Measurements from ENCODE around the gene ARF4. TPM values are rescaled to one million over a fixed set of nuclear protein-coding genes. Genes with fewer than 3 reads are reported as not detected.

The ARF4 gene
- total and polyA plus RNA-seq, 2 experiments from 2014 or later: 144 to 249 TPM

DNA sequence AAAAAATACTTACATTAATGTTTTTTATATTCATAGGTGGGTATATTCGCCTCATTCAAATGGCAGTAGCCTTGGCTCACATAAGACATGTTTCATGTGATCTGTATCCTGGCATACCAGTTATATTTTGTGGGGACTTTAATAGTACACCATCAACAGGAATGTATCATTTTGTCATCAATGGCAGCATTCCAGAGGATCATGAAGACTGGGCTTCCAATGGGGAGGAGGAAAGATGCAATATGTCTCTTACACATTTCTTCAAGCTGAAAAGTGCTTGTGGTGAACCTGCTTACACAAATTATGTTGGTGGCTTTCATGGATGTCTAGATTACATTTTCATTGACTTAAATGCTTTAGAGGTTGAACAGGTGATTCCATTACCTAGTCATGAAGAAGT is 37.6 kb downstream of the ARF4 start (continued):
- TF ChIP-seq ETS1 (IDR thresholded peaks at IDR 0.05): no peak
- TF ChIP-seq STAT1 (IDR thresholded peaks at IDR 0.05; ENCODE audit: unreplicated experiment): no peak
- no peak for TF ChIP-seq NANOG (IDR thresholded peaks at IDR 0.05; ENCODE audit: borderline replicate concordance)
- TF ChIP-seq CREB1 (CRISPR knock-in tag; IDR thresholded peaks at IDR 0.05; ENCODE audit: low read depth): no peak
- TF ChIP-seq EZH2phosphoT487 (IDR thresholded peaks at IDR 0.05; ENCODE audit: unreplicated experiment): no peak

DNA sequence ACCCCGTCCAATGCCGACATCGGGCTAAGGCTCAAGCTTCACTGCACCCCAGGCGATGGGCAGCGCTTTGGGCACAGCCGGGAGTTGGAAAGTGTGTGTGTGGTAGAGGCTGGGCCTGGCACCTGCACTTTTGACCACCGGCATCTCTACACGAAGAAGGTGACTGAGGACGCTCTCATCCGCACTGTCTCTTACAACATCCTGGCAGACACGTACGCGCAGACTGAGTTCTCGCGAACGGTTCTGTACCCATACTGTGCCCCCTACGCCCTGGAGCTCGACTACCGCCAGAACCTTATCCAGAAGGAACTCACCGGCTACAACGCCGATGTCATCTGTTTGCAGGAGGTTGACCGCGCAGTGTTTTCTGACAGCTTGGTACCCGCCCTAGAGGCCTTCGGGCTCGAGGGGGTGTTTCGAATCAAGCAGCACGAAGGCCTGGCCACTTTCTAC is 40.0 kb downstream of the ARF4 start:
- DNase-seq (ENCODE audit: low spot score): peak; percentile 52
- peaks cover 17% of the 10 kb centered on the region; the same call in 2 of the 3 replicates for H3K4me1 Mint-ChIP-seq
- H3K9me3 Mint-ChIP-seq: no peaks in the 10 kb centered on the region
- H3K4me2 ChIP-seq: peak overlapping the region; percentile 96
- no peak for TF ChIP-seq JUNB (IDR thresholded peaks at IDR 0.05; ENCODE audit: unreplicated experiment)
- no peak for TF ChIP-seq ZNF462 (CRISPR knock-in tag; IDR thresholded peaks at IDR 0.05)
- TF ChIP-seq ETS1 (IDR thresholded peaks at IDR 0.05): no peak
- TF ChIP-seq, protein P1, sequence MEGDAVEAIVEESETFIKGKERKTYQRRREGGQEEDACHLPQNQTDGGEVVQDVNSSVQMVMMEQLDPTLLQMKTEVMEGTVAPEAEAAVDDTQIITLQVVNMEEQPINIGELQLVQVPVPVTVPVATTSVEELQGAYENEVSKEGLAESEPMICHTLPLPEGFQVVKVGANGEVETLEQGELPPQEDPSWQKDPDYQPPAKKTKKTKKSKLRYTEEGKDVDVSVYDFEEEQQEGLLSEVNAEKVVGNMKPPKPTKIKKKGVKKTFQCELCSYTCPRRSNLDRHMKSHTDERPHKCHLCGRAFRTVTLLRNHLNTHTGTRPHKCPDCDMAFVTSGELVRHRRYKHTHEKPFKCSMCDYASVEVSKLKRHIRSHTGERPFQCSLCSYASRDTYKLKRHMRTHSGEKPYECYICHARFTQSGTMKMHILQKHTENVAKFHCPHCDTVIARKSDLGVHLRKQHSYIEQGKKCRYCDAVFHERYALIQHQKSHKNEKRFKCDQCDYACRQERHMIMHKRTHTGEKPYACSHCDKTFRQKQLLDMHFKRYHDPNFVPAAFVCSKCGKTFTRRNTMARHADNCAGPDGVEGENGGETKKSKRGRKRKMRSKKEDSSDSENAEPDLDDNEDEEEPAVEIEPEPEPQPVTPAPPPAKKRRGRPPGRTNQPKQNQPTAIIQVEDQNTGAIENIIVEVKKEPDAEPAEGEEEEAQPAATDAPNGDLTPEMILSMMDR (conservative IDR thresholded peaks at IDR 0.05; ENCODE audit: low read depth in 2 of 2): 0 out of 4 replicates have a peak, but pooled peaks of 1 of the 2 experiments have one; percentile 1
- peak overlapping the region; percentile 86 for H3K4me3 ChIP-seq
- H3K36me3 ChIP-seq (ENCODE audit: insufficient read depth): no peaks in the 10 kb centered on the region; the same call in 1 of the 2 replicates
- peaks cover 12% of the 10 kb centered on the region; the same call in 1 of the 2 replicates for H3F3A ChIP-seq (replicated peaks; ENCODE audit: low read depth)
- H4K20me1 ChIP-seq (replicated peaks; ENCODE audit: insufficient read depth): 0 out of 2 replicates have a peak, but pooled peaks cover 4% of the 10 kb centered on the region
- H3K27me3 Mint-ChIP-seq (ENCODE audit: insufficient read depth, low read depth, poor library complexity): peaks cover 4% of the 10 kb centered on the region
- ATAC-seq: peak; percentile 35
- peak overlapping the region; percentile 91 for H3K4me3 Mint-ChIP-seq
- H2AFZ ChIP-seq: 0 out of 2 replicates have a peak overlapping the region, but pooled peaks have one; percentile 99
- peaks cover 14% of the 10 kb centered on the region; the same call in 1 of the 2 replicates for H3K27me3 ChIP-seq (ENCODE audit: insufficient read depth)
- no peak overlapping the region for H3K27ac ChIP-seq (ENCODE audit: low read depth)
- H3K79me2 ChIP-seq (replicated peaks; ENCODE audit: insufficient read depth): peaks cover 17% of the 10 kb centered on the region
- H3K9me2 ChIP-seq (ENCODE audit: insufficient read depth): no peaks in the 10 kb centered on the region
- peaks cover 9% of the 10 kb centered on the region for H3K4me1 ChIP-seq (ENCODE audit: insufficient read depth)
- peaks cover 19% of the 10 kb centered on the region for H3K36me3 Mint-ChIP-seq (ENCODE audit: low read depth)
- H3K27ac Mint-ChIP-seq: no peak overlapping the region

Data from GM23338 (cell line).